C4-2B (cell line): ENCODE measurements around the gene PRMT2.

Experiments used
- CTCF ChIP-seq: fragments of 450-650 bp; conservative IDR thresholded peaks from 2 replicates; pipeline ENCODE4 v1.5.1; 2017; ENCODE audit warnings: mild to moderate bottlenecking
- ZFX ChIP-seq: fragments of 450-650 bp; IDR thresholded peaks from 2 replicates; pipeline ENCODE4 v1.6.1; 2017

- TF ChIP-seq CTCF (no peak), ZFX (no peak)
Measured at GRCh38 chr21:46619846-46620245, 15.6 kb upstream of the PRMT2 start.
